ENCODE measurements around the gene ZNF74. TPM values are rescaled to one million over a fixed set of nuclear protein-coding genes. Genes with fewer than 3 reads are reported as not detected.
"Not testable (repeated sequence)": the region's sequence is repeated elsewhere in the genome, so short reads cannot be mapped to it uniquely, and the experiment has no call there.

The ZNF74 gene
- total RNA-seq, 1 experiment from 2014 or later, result 11.1 TPM

GRCh38 chr22:20405931-20406685 lies 12.2 kb downstream of the ZNF74 start:
- H3K27me3 Mint-ChIP-seq (ENCODE audit: unreplicated experiment), result no peaks in the 10 kb centered on the region
- no peak overlapping the region for H3K4me3 Mint-ChIP-seq (ENCODE audit: low read depth, unreplicated experiment)
- CTCF ChIA-PET, result no interaction called here
- no peaks in the 10 kb centered on the region for H3K4me1 Mint-ChIP-seq (ENCODE audit: low read depth, unreplicated experiment)
- intact Hi-C loops (cut with micrococcal nuclease; ENCODE audit: unreplicated experiment), result no loop called here
- no peak overlapping the region for H3K27ac Mint-ChIP-seq (ENCODE audit: unreplicated experiment)
- TF ChIP-seq CTCF (IDR thresholded peaks at IDR 0.05; ENCODE audit: unreplicated experiment), result no peak
- no peak for DNase-seq
- H3K9me3 Mint-ChIP-seq (ENCODE audit: low read depth, unreplicated experiment), result no peaks in the 10 kb centered on the region
- no TSS peak for BruUV-seq (replicated peaks)
- H3K36me3 Mint-ChIP-seq (ENCODE audit: insufficient read depth, unreplicated experiment), result peaks cover 4% of the 10 kb centered on the region

GRCh38 chr22:20406686-20407408 lies 12.9 kb downstream of the ZNF74 start:
- no peak overlapping the region for H3K27ac Mint-ChIP-seq (ENCODE audit: unreplicated experiment)
- peaks cover 2% of the 10 kb centered on the region for H3K27me3 Mint-ChIP-seq (ENCODE audit: unreplicated experiment)
- no peak for TF ChIP-seq CTCF (IDR thresholded peaks at IDR 0.05; ENCODE audit: unreplicated experiment)
- intact Hi-C loops (cut with micrococcal nuclease; ENCODE audit: unreplicated experiment), result no loop called here
- H3K36me3 Mint-ChIP-seq (ENCODE audit: insufficient read depth, unreplicated experiment), result peaks cover 4% of the 10 kb centered on the region
- BruUV-seq (replicated peaks), result no TSS peak
- H3K4me1 Mint-ChIP-seq (ENCODE audit: low read depth, unreplicated experiment), result no peaks in the 10 kb centered on the region
- CTCF ChIA-PET, result no interaction called here
- H3K4me3 Mint-ChIP-seq (ENCODE audit: low read depth, unreplicated experiment), result no peak overlapping the region
- H3K9me3 Mint-ChIP-seq (ENCODE audit: low read depth, unreplicated experiment), result no peaks in the 10 kb centered on the region
- DNase-seq, result no peak

GRCh38 chr22:20407829-20408228 lies 13.9 kb downstream of the ZNF74 start:
- CTCF ChIA-PET, result no interaction called here
- no TSS peak for BruUV-seq (replicated peaks)
- peaks cover 4% of the 10 kb centered on the region for H3K36me3 Mint-ChIP-seq (ENCODE audit: insufficient read depth, unreplicated experiment)
- H3K4me1 Mint-ChIP-seq (ENCODE audit: low read depth, unreplicated experiment), result no peaks in the 10 kb centered on the region
- no peaks in the 10 kb centered on the region for H3K9me3 Mint-ChIP-seq (ENCODE audit: low read depth, unreplicated experiment)
- H3K27ac Mint-ChIP-seq (ENCODE audit: unreplicated experiment), result no peak overlapping the region
- TF ChIP-seq CTCF (IDR thresholded peaks at IDR 0.05; ENCODE audit: unreplicated experiment), result no peak
- peaks cover 12% of the 10 kb centered on the region for H3K27me3 Mint-ChIP-seq (ENCODE audit: unreplicated experiment)
- no peak for DNase-seq
- intact Hi-C loops (cut with micrococcal nuclease; ENCODE audit: unreplicated experiment), result no loop called here
- H3K4me3 Mint-ChIP-seq (ENCODE audit: low read depth, unreplicated experiment), result no peak overlapping the region

DNA sequence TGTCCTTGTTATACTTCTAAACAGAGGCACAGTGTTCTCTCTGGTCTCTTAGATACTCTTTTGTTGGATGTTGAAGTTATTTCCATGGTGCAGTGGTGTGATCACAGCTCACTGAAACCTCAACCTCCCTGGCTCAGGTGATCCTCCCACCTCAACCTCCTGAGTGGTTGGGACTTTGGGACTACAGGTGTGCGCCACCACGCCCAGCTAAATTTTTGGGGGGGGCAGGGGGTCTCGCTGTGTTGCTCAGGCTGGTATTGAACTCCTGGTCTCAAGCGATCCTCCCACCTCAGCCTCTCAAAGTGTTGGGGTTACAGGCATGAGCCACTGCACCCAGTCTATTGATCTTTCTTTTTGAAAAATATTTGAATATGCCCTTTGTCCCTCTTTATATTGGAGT lies 14.9 kb downstream of the ZNF74 start:
- Mint-ChIP-seq H3K36me3 (ENCODE audit: insufficient read depth, unreplicated experiment) (peaks cover 4% of the 10 kb centered on the region), H3K4me1 (ENCODE audit: low read depth, unreplicated experiment) (no peaks in the 10 kb centered on the region), H3K4me3 (ENCODE audit: low read depth, unreplicated experiment) (no peak overlapping the region), H3K27ac (ENCODE audit: unreplicated experiment) (no peak overlapping the region), H3K9me3 (ENCODE audit: low read depth, unreplicated experiment) (no peaks in the 10 kb centered on the region), H3K27me3 (ENCODE audit: unreplicated experiment) (peaks cover 23% of the 10 kb centered on the region)
- no peak for DNase-seq
- CTCF ChIA-PET, result no interaction called here
- no peak for TF ChIP-seq CTCF (IDR thresholded peaks at IDR 0.05; ENCODE audit: unreplicated experiment)
- intact Hi-C loops (cut with micrococcal nuclease; ENCODE audit: unreplicated experiment), result no loop called here
- no TSS peak for BruUV-seq (replicated peaks)

DNA sequence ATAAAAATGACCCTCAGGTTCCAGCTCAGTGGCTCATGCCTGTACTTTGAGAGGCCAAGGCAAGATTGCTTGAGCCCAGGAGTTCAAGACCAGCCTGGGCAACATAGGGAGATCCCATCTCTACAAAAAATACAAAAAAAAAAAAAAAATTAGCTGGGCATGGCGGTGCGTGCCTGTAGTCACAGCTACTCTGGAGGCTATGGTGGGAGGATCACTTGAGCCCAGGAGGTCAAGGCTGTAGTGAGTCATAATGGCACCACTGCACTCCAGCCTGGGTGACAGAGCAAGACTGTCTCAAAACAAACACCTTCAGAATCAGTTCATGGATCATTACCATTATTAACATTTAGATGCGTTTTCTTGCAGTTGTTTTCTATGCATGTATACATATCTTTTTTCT lies 15.4 kb downstream of the ZNF74 start:
- H3K27ac Mint-ChIP-seq (ENCODE audit: unreplicated experiment); BruUV-seq (replicated peaks); H3K4me1 Mint-ChIP-seq (ENCODE audit: low read depth, unreplicated experiment); H3K9me3 Mint-ChIP-seq (ENCODE audit: low read depth, unreplicated experiment); DNase-seq; CTCF ChIA-PET; H3K36me3 Mint-ChIP-seq (ENCODE audit: insufficient read depth, unreplicated experiment); intact Hi-C loops (cut with micrococcal nuclease; ENCODE audit: unreplicated experiment); H3K4me3 Mint-ChIP-seq (ENCODE audit: low read depth, unreplicated experiment): not testable (repeated sequence)
- H3K27me3 Mint-ChIP-seq (ENCODE audit: unreplicated experiment), result peaks cover 28% of the 10 kb centered on the region
